HG03342 (cell line): Measurements from ENCODE around the gene CYB5B.

ENCODE experiments used
- ATAC-seq: cut with Tn5 transposase; IDR thresholded peaks from one replicate; pipeline ENCODE4 v1.9.1; 2021; ENCODE audit warnings: mild to moderate bottlenecking, moderate library complexity; ENCODE audit not compliant: unreplicated experiment

The CYB5B gene

GRCh38 chr16:69443927-69444631, 19.7 kb downstream of the CYB5B start:
- ATAC-seq, result no peak

- no peak for ATAC-seq
These were observed 20.6 kb downstream of the CYB5B start for GRCh38 chr16:69444873-69445517.

- ATAC-seq, result no peak
These were observed 24.2 kb downstream of the CYB5B start for GRCh38 chr16:69448470-69449193.

GRCh38 chr16:69451166-69451565, 26.7 kb downstream of the CYB5B start:
- ATAC-seq, result no peak

GRCh38 chr16:69453936-69454335, 29.5 kb downstream of the CYB5B start:
- no peak for ATAC-seq

- ATAC-seq, result no peak
These were observed 39.5 kb downstream of the CYB5B start for GRCh38 chr16:69463876-69464275.

GRCh38 chr16:69465083-69465721, 40.8 kb downstream of the CYB5B start:
- ATAC-seq, result no peak

- ATAC-seq, result no peak
These were observed 41.5 kb downstream of the CYB5B start for GRCh38 chr16:69465881-69466280.

- ATAC-seq, result no peak
These were observed 42.1 kb downstream of the CYB5B start for GRCh38 chr16:69466547-69466946.

GRCh38 chr16:69467080-69467479, 42.7 kb downstream of the CYB5B start:
- ATAC-seq, result no peak

- ATAC-seq, result no peak
These were observed 43.2 kb downstream of the CYB5B start for GRCh38 chr16:69467531-69468204.

- ATAC-seq, result peak; percentile 63
These were observed 45.6 kb downstream of the CYB5B start for GRCh38 chr16:69469807-69470561.

- ATAC-seq, result no peak
These were observed 46.7 kb downstream of the CYB5B start for GRCh38 chr16:69471121-69471520.

- no peak for ATAC-seq
These were observed 50.0 kb downstream of the CYB5B start for GRCh38 chr16:69474408-69474807.

- no peak for ATAC-seq
These were observed 52.6 kb downstream of the CYB5B start for GRCh38 chr16:69476920-69477443.

- no peak for ATAC-seq
These were observed 53.1 kb downstream of the CYB5B start for GRCh38 chr16:69477546-69477945.

- ATAC-seq, result no peak
These were observed 54.3 kb downstream of the CYB5B start for GRCh38 chr16:69478685-69479084.

- ATAC-seq, result no peak
These were observed 55.4 kb downstream of the CYB5B start for GRCh38 chr16:69479775-69480174.

- no peak for ATAC-seq
These were observed 57.5 kb downstream of the CYB5B start for GRCh38 chr16:69481901-69482341.
